Measurements from ENCODE around the gene DGKI. TPM values are rescaled to one million over a fixed set of nuclear protein-coding genes. Genes with fewer than 3 reads are reported as not detected.

Gene DGKI
- total RNA-seq, 1 experiment from 2014 or later = not detected

- intact Hi-C loops (cut with micrococcal nuclease; ENCODE audit: unreplicated experiment) (no loop called here), in situ Hi-C loops (cut with HindIII; ENCODE audit: low pct_unique_long_range_greater_than_20kb, low sequenced_read_pairs) (no loop called here)
- H3K27ac ChIP-seq (ENCODE audit: low read length) = no peak overlapping the region
- no peaks in the 10 kb centered on the region for H3K36me3 ChIP-seq (ENCODE audit: control insufficient read depth, insufficient read depth, low read length)
- H3K9me3 ChIP-seq (ENCODE audit: control insufficient read depth, insufficient read depth, low read depth, low read length) = no peaks in the 10 kb centered on the region
- H3K4me3 ChIP-seq (ENCODE audit: low read depth in 2 of 2, low read length in 2 of 2) = no peak overlapping the region
- DNase-seq (ENCODE audit: low read depth, low spot score) (no peak), ATAC-seq (no peak)
- POLR2A ChIA-PET = no interaction called here
- peaks cover 2% of the 10 kb centered on the region; the same call in 1 of the 2 replicates for H3K27me3 ChIP-seq (ENCODE audit: control insufficient read depth, insufficient read depth, low read length)
- no TSS peak for BruUV-seq (replicated peaks)
- H3K4me1 ChIP-seq (ENCODE audit: control insufficient read depth, insufficient read depth, low read length) = no peaks in the 10 kb centered on the region
- TF ChIP-seq TCF7L2 (IDR thresholded peaks at IDR 0.05; ENCODE audit: low read depth, low read length) (no peak), SIN3A (IDR thresholded peaks at IDR 0.05; ENCODE audit: borderline replicate concordance, insufficient read depth, low read depth, low read length) (no peak), POLR2AphosphoS5 (IDR thresholded peaks at IDR 0.05; ENCODE audit: low read depth, low read length) (no peak)
- TF ChIP-seq, protein P1, sequence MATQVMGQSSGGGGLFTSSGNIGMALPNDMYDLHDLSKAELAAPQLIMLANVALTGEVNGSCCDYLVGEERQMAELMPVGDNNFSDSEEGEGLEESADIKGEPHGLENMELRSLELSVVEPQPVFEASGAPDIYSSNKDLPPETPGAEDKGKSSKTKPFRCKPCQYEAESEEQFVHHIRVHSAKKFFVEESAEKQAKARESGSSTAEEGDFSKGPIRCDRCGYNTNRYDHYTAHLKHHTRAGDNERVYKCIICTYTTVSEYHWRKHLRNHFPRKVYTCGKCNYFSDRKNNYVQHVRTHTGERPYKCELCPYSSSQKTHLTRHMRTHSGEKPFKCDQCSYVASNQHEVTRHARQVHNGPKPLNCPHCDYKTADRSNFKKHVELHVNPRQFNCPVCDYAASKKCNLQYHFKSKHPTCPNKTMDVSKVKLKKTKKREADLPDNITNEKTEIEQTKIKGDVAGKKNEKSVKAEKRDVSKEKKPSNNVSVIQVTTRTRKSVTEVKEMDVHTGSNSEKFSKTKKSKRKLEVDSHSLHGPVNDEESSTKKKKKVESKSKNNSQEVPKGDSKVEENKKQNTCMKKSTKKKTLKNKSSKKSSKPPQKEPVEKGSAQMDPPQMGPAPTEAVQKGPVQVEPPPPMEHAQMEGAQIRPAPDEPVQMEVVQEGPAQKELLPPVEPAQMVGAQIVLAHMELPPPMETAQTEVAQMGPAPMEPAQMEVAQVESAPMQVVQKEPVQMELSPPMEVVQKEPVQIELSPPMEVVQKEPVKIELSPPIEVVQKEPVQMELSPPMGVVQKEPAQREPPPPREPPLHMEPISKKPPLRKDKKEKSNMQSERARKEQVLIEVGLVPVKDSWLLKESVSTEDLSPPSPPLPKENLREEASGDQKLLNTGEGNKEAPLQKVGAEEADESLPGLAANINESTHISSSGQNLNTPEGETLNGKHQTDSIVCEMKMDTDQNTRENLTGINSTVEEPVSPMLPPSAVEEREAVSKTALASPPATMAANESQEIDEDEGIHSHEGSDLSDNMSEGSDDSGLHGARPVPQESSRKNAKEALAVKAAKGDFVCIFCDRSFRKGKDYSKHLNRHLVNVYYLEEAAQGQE (IDR thresholded peaks at IDR 0.05; ENCODE audit: insufficient read depth in 1 of 2, low read depth in 2 of 2, low read length in 1 of 2) = no peak
- TF ChIP-seq, protein P2, sequence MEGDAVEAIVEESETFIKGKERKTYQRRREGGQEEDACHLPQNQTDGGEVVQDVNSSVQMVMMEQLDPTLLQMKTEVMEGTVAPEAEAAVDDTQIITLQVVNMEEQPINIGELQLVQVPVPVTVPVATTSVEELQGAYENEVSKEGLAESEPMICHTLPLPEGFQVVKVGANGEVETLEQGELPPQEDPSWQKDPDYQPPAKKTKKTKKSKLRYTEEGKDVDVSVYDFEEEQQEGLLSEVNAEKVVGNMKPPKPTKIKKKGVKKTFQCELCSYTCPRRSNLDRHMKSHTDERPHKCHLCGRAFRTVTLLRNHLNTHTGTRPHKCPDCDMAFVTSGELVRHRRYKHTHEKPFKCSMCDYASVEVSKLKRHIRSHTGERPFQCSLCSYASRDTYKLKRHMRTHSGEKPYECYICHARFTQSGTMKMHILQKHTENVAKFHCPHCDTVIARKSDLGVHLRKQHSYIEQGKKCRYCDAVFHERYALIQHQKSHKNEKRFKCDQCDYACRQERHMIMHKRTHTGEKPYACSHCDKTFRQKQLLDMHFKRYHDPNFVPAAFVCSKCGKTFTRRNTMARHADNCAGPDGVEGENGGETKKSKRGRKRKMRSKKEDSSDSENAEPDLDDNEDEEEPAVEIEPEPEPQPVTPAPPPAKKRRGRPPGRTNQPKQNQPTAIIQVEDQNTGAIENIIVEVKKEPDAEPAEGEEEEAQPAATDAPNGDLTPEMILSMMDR (IDR thresholded peaks at IDR 0.05) = no peak
- CTCF ChIA-PET = interaction anchor here (0.5 kb wide), 1 partner anchor 132 kb away, joined by 5 read pairs; no protein-coding TSS in a partner anchor
Measured at GRCh38 chr7:137768366-137768765, 78.4 kb downstream of the DGKI start.

DNA sequence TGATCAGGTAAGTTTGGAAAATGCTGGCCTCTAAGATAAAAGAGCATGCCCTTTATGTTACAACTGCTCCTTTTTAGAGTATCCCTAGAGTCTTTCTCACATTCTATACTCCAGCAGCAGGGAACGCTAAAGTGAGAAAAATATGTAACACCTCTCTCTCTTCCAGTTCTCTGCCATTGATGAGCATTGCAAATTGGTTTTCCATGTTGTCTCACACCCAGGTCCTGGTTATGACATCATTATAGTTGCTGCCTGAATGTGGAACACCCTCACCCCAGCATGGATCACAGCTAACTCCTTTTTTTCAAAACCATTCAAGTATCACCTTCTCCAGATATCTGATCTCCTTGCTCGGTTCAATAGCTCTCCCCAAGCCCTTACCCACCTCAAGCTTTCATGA lies 84.4 kb downstream of the DGKI start:
- DNase-seq (ENCODE audit: low read depth, low spot score) (no peak), ATAC-seq (no peak)
- intact Hi-C loops (cut with micrococcal nuclease; ENCODE audit: unreplicated experiment) (no loop called here), in situ Hi-C loops (cut with HindIII; ENCODE audit: low pct_unique_long_range_greater_than_20kb, low sequenced_read_pairs) (no loop called here)
- TF ChIP-seq, protein P2 (IDR thresholded peaks at IDR 0.05) = no peak
- TF ChIP-seq POLR2AphosphoS5 (IDR thresholded peaks at IDR 0.05; ENCODE audit: low read depth, low read length) = no peak
- TF ChIP-seq TCF7L2 (IDR thresholded peaks at IDR 0.05; ENCODE audit: low read depth, low read length) = no peak
- no peak for TF ChIP-seq SIN3A (IDR thresholded peaks at IDR 0.05; ENCODE audit: borderline replicate concordance, insufficient read depth, low read depth, low read length)
- TF ChIP-seq, protein P1 (IDR thresholded peaks at IDR 0.05; ENCODE audit: insufficient read depth in 1 of 2, low read depth in 2 of 2, low read length in 1 of 2) = no peak
- CTCF ChIA-PET = no interaction called here
- H3K36me3 ChIP-seq (ENCODE audit: control insufficient read depth, insufficient read depth, low read length) = no peaks in the 10 kb centered on the region
- no peak overlapping the region for H3K27ac ChIP-seq (ENCODE audit: low read length)
- H3K4me1 ChIP-seq (ENCODE audit: control insufficient read depth, insufficient read depth, low read length) = no peaks in the 10 kb centered on the region
- no peaks in the 10 kb centered on the region for H3K9me3 ChIP-seq (ENCODE audit: control insufficient read depth, insufficient read depth, low read depth, low read length)
- no peak overlapping the region for H3K4me3 ChIP-seq (ENCODE audit: low read depth in 2 of 2, low read length in 2 of 2)
- BruUV-seq (replicated peaks) = no TSS peak
- POLR2A ChIA-PET = no interaction called here
- peaks cover 2% of the 10 kb centered on the region; the same call in 1 of the 2 replicates for H3K27me3 ChIP-seq (ENCODE audit: control insufficient read depth, insufficient read depth, low read length)
